Osteoblast (primary cell): ENCODE data around the gene ANKRD34A. TPM values are rescaled to one million over a fixed set of nuclear protein-coding genes. Genes with fewer than 3 reads are reported as not detected.
A peak's percentile ranks its signal among the peaks of the same experiment; 100 is the strongest.

ENCODE experiments used
- DNase-seq: peaks from one replicate; pipeline ENCODE4 v3.0.0; 2011; ENCODE audit warnings: low spot score, mixed read lengths; ENCODE audit not compliant: insufficient read length; ENCODE audit errors: missing footprints
- H2AFZ ChIP-seq: 2 replicates; pipeline ENCODE4 v1.6.0; 2011; ENCODE audit warnings: mild to moderate bottlenecking, low read length
- H3K27ac ChIP-seq: 2 replicates; pipeline ENCODE4 v1.5.1; 2011; ENCODE audit warnings: mild to moderate bottlenecking, low read depth, low read length, moderate library complexity
- H3K27me3 ChIP-seq: 2 replicates; pipeline ENCODE4 v1.6.0; 2012; ENCODE audit warnings: mild to moderate bottlenecking, control low read depth, inconsistent platforms, low read length, moderate library complexity; ENCODE audit not compliant: insufficient read depth
- H3K36me3 ChIP-seq: 2 replicates; pipeline ENCODE4 v1.5.1; 2011; ENCODE audit warnings: mild to moderate bottlenecking, low read length, control low read depth, moderate library complexity; ENCODE audit not compliant: insufficient read depth
- H3K4me1 ChIP-seq: 2 replicates; pipeline ENCODE4 v1.5.1; 2011; ENCODE audit warnings: mild to moderate bottlenecking, low read length, control low read depth, moderate library complexity; ENCODE audit not compliant: insufficient read depth
- H3K4me2 ChIP-seq: 2 replicates; pipeline ENCODE4 v1.6.0; 2011; ENCODE audit warnings: mild to moderate bottlenecking, low read length; ENCODE audit not compliant: insufficient read depth
- H3K4me3 ChIP-seq: fragments of 200-600 bp; sonication (generic); 3 replicates; pipeline ENCODE4 v1.5.1; 2012; ENCODE audit warnings: mild to moderate bottlenecking, low read length, inconsistent platforms; ENCODE audit not compliant: insufficient read depth
- H3K79me2 ChIP-seq: 2 replicates; pipeline ENCODE4 v1.6.0; 2012; ENCODE audit warnings: mild to moderate bottlenecking, low read length, control low read depth, inconsistent platforms; ENCODE audit not compliant: insufficient read depth
- H3K9me3 ChIP-seq: 2 replicates; pipeline ENCODE4 v1.5.1; 2011; ENCODE audit warnings: low read depth, low read length, control low read depth
- H4K20me1 ChIP-seq: 2 replicates; pipeline ENCODE4 v1.6.0; 2012; ENCODE audit warnings: mild to moderate bottlenecking, low read length, control low read depth; ENCODE audit not compliant: insufficient read depth
- CTCF ChIP-seq: IDR thresholded peaks from 2 replicates; pipeline ENCODE4 v1.5.1; 2011; ENCODE audit warnings: mild to moderate bottlenecking, low read depth, low read length, moderate library complexity; ENCODE audit errors: extremely low read depth
- total RNA-seq: library from RNA; depleted of rRNA; stranded (reverse); fragments of >200 nt; gene quantifications from 2 replicates; pipeline ENCODE4 v1.2.3, GENCODE V29; 2012

ANKRD34A gene
- total RNA-seq, 1 donor = 1.1 TPM

DNA sequence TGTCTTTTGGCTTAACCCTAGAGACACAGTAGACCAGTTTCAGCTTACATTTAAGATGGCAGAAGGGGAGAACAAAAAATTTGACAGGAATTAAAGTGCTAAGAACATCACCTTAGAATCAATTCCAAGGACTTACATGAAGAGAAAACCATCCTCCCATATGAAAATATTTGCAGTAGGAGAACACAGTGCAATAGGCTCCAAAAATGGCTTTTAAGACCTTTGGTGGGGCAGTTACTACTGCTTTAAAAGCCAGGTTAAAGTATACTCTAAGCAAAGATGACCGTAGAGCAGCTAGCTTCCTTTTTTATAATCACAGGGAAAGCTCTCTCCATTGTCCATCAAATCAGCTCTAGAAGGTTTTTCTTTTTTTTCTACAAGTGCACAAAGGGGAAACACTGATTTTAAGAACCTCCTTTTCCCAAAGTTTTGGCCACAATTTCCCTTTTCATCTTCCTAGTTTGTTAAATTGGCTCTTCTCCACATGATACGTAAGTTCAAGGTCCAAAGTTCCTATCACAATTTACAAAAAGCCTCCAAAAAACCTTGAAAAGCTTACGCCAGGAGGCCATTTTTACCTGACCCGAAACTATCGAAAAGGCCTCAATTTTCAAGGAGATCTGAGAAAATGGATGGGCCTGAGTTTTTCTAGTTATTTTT is 28.7 kb upstream of the ANKRD34A start:
- Histone ChIP-seq H3K79me2 (peaks cover 40% of the 10 kb centered on the region), H3K9me3 (no peaks in the 10 kb centered on the region), H3K27ac (no peak overlapping the region), H3K4me2 (peak overlapping the region; percentile 92), H3K4me3 (peak overlapping the region; percentile 91), H3K36me3 (peaks cover 38% of the 10 kb centered on the region), H3K27me3 (no peaks in the 10 kb centered on the region), H4K20me1 (peaks cover 43% of the 10 kb centered on the region), H3K4me1 (peaks cover 29% of the 10 kb centered on the region), H2AFZ (no peak overlapping the region)
- no peak for DNase-seq
- no peak for TF ChIP-seq CTCF

- peaks cover 38% of the 10 kb centered on the region for H3K36me3 ChIP-seq
- H3K4me1 ChIP-seq = peaks cover 28% of the 10 kb centered on the region
- no peak overlapping the region for H2AFZ ChIP-seq
- no peak for DNase-seq
- peaks cover 40% of the 10 kb centered on the region for H3K79me2 ChIP-seq
- no peaks in the 10 kb centered on the region for H3K27me3 ChIP-seq
- H3K9me3 ChIP-seq = no peaks in the 10 kb centered on the region
- peaks cover 43% of the 10 kb centered on the region for H4K20me1 ChIP-seq
- H3K27ac ChIP-seq = no peak overlapping the region
- TF ChIP-seq CTCF = no peak
- peak overlapping the region; percentile 91 for H3K4me3 ChIP-seq
- H3K4me2 ChIP-seq = peak overlapping the region; percentile 92
Measured at GRCh38 chr1:145992502-145992936, 28.1 kb upstream of the ANKRD34A start.

- peaks cover 38% of the 10 kb centered on the region for H3K36me3 ChIP-seq
- peaks cover 22% of the 10 kb centered on the region for H3K4me1 ChIP-seq
- no peak overlapping the region for H3K27ac ChIP-seq
- H3K79me2 ChIP-seq = peaks cover 40% of the 10 kb centered on the region
- H3K4me3 ChIP-seq = peak overlapping the region; percentile 19
- H3K4me2 ChIP-seq = peak overlapping the region; percentile 92
- no peak for DNase-seq
- H3K27me3 ChIP-seq = no peaks in the 10 kb centered on the region
- H2AFZ ChIP-seq = no peak overlapping the region
- no peak for TF ChIP-seq CTCF
- H4K20me1 ChIP-seq = peaks cover 43% of the 10 kb centered on the region
- no peaks in the 10 kb centered on the region for H3K9me3 ChIP-seq
Measured at GRCh38 chr1:145991735-145992412, 27.5 kb upstream of the ANKRD34A start.

DNA sequence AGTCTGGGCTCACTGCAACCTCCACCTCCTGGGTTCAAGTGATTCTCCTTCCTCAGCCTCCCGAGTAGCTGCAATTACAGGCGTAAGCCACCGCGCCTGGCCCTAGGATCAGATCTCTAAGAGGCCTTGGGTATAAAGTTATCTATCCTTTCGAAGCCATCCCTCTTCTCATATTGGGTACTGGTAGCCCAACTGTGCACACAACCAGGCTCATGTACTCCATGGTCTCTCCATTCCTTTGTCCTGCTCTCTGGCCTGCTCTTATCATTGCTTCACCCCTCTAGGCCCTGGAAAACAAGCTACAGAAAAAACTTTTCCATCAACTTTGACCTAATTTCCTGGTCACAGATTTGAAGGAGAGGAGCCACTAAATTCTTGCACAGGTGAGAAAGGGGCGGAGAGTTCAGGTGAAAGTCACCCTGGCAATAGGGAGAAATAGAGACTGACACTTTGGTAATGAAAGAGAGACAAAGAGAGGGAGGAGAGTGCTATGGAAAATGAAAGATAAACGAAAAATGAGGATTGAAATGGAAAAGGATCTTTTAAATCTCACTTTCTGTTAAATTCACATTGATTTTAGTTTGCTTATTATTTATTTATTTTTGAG is 26.0 kb upstream of the ANKRD34A start:
- Histone ChIP-seq H3K27me3 (no peaks in the 10 kb centered on the region), H3K9me3 (no peaks in the 10 kb centered on the region), H3K79me2 (peaks cover 30% of the 10 kb centered on the region), H3K4me2 (no peak overlapping the region), H3K27ac (peak overlapping the region; percentile 12), H3K36me3 (peaks cover 34% of the 10 kb centered on the region), H3K4me1 (peaks cover 31% of the 10 kb centered on the region), H4K20me1 (peaks cover 34% of the 10 kb centered on the region), H3K4me3 (no peak overlapping the region), H2AFZ (no peak overlapping the region)
- TF ChIP-seq CTCF = no peak
- DNase-seq = no peak
